HG02759 (cell line): ENCODE results near the gene SYNJ1.

Experiments used
- ATAC-seq: cut with Tn5 transposase; IDR thresholded peaks from one replicate; pipeline ENCODE4 v1.9.1; 2021; ENCODE audit warnings: mild to moderate bottlenecking, moderate library complexity; ENCODE audit not compliant: unreplicated experiment

SYNJ1 gene

DNA sequence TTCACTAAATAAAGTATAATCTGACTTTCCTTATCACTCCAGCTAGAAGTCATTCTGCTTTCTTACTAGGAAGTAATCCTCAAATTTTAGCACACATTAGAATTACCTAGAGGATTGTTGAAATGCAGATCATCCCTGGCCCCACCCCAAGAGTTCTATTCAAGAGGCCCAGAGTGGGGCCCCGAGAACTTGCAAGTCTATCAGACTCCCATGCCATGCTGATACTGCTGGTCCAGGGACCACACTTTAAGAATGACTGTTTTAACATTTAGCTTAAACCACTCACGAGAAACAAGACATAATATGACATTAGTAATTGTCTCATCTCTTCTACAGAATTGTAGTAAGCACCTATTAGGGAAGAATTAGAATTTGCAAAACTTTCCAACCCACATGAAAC is 7.7 kb upstream of the SYNJ1 start:
- ATAC-seq: no peak

DNA sequence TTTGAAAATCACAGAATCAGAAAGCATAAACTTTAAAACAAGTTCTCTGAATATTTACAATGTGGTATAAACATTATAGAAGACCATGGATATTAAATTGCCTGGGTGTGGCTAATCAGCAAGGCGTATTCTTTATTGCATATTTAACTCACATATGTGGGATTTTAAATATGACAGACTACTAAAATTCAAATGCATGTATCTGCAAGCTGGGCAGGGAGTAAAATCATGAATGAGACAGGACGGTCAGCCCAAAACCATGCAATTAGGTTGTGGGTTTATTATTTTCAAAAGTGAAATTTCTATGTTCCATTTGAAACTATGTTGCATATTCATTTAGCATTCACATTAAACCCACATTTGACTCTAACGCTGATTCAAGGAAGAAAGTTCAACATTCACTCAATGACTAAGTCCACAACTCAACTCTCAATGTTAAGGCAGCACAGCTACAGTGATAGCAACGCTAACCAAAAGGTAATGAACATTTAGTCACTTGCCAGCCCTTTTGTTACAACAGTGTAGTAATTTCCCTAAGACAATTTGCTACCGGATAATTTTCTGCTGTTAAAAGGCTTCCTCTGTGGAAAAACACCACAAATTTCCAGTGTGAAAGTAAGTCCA is 6.3 kb upstream of the SYNJ1 start:
- ATAC-seq: no peak

GRCh38 chr21:32733356-32733755 is 5.5 kb upstream of the SYNJ1 start:
- no peak for ATAC-seq

- ATAC-seq: no peak
These were observed 4.7 kb upstream of the SYNJ1 start for GRCh38 chr21:32732544-32732943.

DNA sequence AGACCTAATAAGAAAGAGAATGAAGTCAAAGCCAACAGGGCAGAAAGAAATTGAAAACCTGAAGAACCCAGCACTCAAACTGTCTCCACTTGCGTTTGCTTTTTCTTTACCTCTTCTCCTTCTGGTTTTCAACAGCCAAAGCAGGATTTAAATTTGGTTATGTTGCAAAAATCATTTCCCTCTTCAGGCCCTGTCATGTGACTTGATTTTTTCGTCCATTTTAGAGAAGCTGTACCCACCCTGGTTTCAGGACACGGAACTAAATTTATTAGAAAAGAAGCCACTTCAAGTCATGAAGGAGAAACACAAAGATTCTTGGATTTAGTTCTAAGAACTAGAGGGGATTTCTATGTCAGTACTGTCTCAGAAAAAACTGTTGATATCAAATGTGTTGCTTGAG is 1.0 kb upstream of the SYNJ1 start:
- ATAC-seq: no peak

DNA sequence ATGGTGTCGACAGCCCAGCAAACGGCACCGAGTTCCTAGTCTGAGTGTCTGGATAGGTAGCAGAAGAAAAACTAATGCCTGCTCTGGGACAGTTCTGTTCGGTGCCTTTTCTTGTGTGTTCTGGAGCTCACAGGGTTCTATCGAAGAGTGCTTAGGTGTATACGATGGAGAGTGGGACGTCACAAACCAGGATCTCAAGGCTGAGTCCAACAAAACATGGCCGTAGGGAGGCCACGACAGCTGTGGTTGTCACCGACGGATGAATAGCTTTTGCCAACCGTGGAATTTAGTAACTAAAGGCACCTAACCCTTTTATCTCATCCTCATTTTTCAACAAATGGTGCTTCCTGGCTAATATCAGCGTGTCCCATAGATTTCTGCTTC is 635 bp upstream of the SYNJ1 start:
- ATAC-seq: no peak

- ATAC-seq: peak; percentile 14
These were observed 750 bp downstream of the SYNJ1 start for GRCh38 chr21:32726839-32727686.

DNA sequence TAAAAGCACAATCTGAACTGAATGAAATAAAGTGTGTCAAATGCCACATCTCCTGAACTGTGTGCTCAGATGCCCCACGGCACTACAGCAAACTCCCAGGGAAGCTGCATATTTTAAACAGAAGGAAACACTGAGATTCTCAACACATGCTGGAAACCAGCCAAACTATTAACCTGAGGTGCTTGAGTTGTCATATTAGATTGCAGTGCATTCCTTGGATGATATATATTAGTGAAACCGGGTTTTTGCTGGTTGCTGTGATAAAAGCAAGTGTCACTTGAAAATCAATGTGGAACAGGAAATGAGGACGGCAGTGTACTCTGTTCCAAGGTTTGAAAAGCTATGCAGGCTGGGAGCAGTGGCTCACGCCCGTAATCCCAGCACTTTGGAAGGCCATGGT is 8.7 kb downstream of the SYNJ1 start:
- ATAC-seq: no peak

- ATAC-seq: no peak
These were observed 9.9 kb downstream of the SYNJ1 start for GRCh38 chr21:32717851-32718316.

- no peak for ATAC-seq
These were observed 11.3 kb downstream of the SYNJ1 start for GRCh38 chr21:32716486-32716885.

GRCh38 chr21:32713726-32714125 is 14.1 kb downstream of the SYNJ1 start:
- ATAC-seq: no peak

- ATAC-seq: no peak
These were observed 15.2 kb downstream of the SYNJ1 start for GRCh38 chr21:32712641-32713040.

GRCh38 chr21:32712043-32712442 is 15.8 kb downstream of the SYNJ1 start:
- ATAC-seq: peak; percentile 98

DNA sequence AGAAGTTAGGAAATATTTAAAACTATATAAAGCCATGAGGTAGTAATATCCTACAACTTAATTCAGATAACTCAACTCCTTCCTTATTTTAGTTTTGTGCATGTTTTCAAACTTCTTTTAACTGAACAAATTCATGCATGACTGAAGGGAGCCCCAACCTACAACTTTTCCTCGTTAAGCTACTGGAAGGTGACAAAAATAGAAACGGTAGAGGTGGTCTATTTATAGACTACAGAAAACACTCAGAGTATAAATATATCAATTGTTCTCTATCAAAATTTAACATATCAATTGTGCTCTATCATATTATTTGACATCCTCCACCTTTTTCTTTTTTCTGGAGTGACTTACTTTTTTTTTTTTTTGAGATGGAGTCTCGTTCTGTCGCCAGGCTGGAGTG is 16.8 kb downstream of the SYNJ1 start:
- no peak for ATAC-seq

GRCh38 chr21:32710069-32710784 is 17.6 kb downstream of the SYNJ1 start:
- no peak for ATAC-seq

- ATAC-seq: no peak
These were observed 19.7 kb downstream of the SYNJ1 start for GRCh38 chr21:32708069-32708468.

GRCh38 chr21:32705901-32706300 is 21.9 kb downstream of the SYNJ1 start:
- no peak for ATAC-seq

DNA sequence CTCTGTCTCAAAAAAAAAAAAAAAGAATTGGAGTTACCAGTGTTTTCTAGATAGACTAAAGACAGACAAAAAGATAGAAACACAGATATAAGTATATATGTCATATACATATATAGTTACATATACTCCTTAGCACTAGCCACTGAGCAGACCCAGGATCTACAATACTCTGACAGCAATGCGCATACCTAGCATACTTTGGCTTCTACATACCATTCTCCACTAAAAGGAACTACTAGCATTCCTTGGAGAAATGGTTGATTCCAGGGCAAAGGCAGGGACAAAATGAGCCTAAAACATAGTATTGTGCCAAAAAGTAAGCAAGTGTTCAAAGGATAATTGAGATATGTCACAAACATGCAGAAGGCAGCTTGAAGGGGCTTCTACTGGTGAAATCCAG is 22.7 kb downstream of the SYNJ1 start:
- ATAC-seq: no peak

GRCh38 chr21:32702702-32703101 is 25.1 kb downstream of the SYNJ1 start:
- ATAC-seq: no peak

DNA sequence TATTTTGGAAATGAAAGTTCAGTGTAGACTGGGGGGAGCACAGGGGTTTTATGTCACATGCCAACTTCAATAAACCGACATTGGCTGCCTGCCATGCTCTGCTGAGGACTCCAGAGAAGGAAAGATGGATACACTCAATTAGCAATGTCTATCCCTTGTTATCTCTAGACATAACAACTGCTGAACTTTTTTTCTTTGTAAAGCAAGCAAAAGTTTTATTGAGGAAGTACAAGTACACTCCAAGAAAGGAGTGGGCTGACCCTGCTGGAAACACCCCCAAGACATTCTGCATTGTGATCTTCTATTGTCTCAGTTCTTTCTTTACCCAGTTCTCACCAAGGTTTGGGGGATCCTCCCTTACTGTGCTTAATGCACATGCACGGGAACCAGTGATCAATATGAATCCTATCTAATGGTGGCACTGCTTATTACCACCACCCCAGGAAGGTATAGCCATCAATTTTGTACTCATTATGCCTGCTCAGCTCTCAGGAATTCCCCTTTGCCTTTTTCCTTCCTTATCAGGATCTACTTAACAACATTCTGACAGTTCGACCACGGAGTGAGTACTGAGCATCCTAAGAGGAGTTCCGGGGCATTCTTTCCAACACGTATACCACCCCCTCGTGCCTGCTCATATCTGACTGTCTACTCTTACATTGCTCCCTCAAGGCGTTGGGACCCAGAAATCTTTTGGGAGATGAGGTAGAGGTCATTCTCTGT is 28.7 kb downstream of the SYNJ1 start:
- ATAC-seq: no peak

- ATAC-seq: no peak
These were observed 29.5 kb downstream of the SYNJ1 start for GRCh38 chr21:32698286-32698685.
